Esophagus muscularis mucosa (tissue), 4 donors: ENCODE data around the gene ANKDD1A. TPM values are rescaled to one million over a fixed set of nuclear protein-coding genes. Genes with fewer than 3 reads are reported as not detected.

Source experiments
- DNase-seq: peaks from one replicate; pipeline ENCODE4 v3.0.0-alpha.2; 2017; ENCODE audit errors: extremely low spot score
- H3K27ac ChIP-seq, 4 donors: fragments of 200-600 bp; sonication (generic); replicated peaks in 1 of 4; 1 replicate in 3 of 4; 2 replicates in 1 of 4; pipeline ENCODE4 v1.5.1; 2016 to 2019; ENCODE audit warnings: mild to moderate bottlenecking in 1 of 4
- H3K27me3 ChIP-seq, 4 donors: fragments of 200-600 bp; sonication (generic); one replicate each; pipeline versions ENCODE4 v1.5.1 to v1.6.0; 2016 to 2019
- H3K36me3 ChIP-seq, 4 donors: fragments of 200-600 bp; sonication (generic); one replicate each; pipeline ENCODE4 v1.5.1; 2016 to 2019
- H3K4me1 ChIP-seq, 4 donors: fragments of 200-600 bp; sonication (generic); one replicate each; pipeline ENCODE4 v1.5.1; 2016 to 2019
- H3K4me3 ChIP-seq, 4 donors: fragments of 200-600 bp; sonication (generic); 1 replicate in 2 of 4; 2 replicates in 2 of 4; pipeline ENCODE4 v1.5.1; 2016 to 2019; ENCODE audit warnings: mild to moderate bottlenecking in 4 of 4, moderate library complexity in 1 of 4
- H3K9me3 ChIP-seq, 4 donors: fragments of 200-600 bp; sonication (generic); 1 replicate in 3 of 4; 2 replicates in 1 of 4; pipeline ENCODE4 v1.5.1; 2016 to 2019
- CTCF ChIP-seq, 3 experiments: fragments of 200-600 bp in 2 of 3; fragments of 450-650 bp in 1 of 3; sonication (generic) in 2 of 3; IDR thresholded peaks; one replicate each; pipeline ENCODE4 v1.5.1; 2017 to 2019; ENCODE audit warnings: antibody characterized with exemption in 3 of 3, mild to moderate bottlenecking in 2 of 3, moderate library complexity in 1 of 3
- EP300 ChIP-seq: sonication (generic); formaldehyde crosslinking; IDR thresholded peaks from one replicate; pipeline ENCODE4 v1.6.1; 2017; ENCODE audit warnings: antibody characterized with exemption
- POLR2A ChIP-seq: fragments of 450-650 bp; IDR thresholded peaks from one replicate; pipeline ENCODE4 v1.6.1; 2017; ENCODE audit warnings: antibody characterized with exemption, moderate library complexity, mild to moderate bottlenecking, low read depth
- POLR2AphosphoS5 ChIP-seq, 2 donors: sonication (generic); formaldehyde crosslinking; IDR thresholded peaks; one replicate each; pipeline ENCODE4 v1.6.1; 2017; ENCODE audit warnings: antibody characterized with exemption in 2 of 2
- WGBS: methylation state at CpG from one replicate; pipeline ENCODE4 v1.1.5; 2018; 5-methylcytosine and 5-hydroxymethylcytosine counted together
- intact Hi-C: fragments of 100-400 bp; cut with DNase I; formaldehyde crosslinking; loops from one replicate; pipeline ENCODE4 v1.15.1; 2023
- total RNA-seq, 4 donors: library from RNA; depleted of rRNA; stranded (reverse); fragments of >200 nt; gene quantifications; one replicate each; pipeline versions ENCODE4 v1.1.0 to v1.2.1, GENCODE V29; 2016

The ANKDD1A gene
- total RNA-seq, 4 donors from 2014 or later = 10.0 to 14.7 (median 11.0) TPM

DNA sequence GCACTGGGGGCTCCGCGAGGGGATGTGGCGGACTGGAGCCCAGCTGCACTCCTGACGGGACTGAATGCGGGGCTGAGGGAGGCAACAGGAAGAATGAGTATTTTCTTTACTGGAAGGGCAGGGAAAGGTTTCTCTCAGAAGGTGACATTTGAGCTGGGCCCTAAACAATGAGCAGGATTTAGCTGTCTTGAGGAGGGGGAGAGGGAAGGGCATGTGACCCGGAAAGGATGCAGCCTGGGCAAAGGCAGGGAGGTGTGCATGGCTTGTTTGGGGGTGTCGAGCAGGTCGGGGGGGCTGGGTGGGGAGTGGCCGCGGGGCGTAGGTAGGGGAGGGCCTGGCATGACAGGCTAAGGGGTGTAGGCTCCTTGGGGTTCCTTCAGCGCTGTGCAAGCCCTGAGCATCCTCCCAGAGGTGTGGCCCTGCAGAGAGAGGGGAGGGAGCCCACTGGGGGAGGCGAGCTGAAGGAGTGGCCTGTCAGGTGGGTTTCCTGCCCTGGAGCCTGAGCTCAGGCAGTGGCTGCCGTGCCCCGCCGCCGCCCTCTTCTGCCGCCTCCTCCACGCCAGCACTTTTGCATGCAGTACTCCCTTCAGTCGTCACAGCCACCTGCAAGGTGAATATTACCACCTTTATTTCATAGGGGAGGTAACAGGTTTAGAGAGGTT, 17.2 kb upstream of the ANKDD1A start:
- Histone ChIP-seq H3K36me3 (no peaks in the 10 kb centered on the region), H3K4me3 (peak overlapping the region; percentile 37 to 54 (median 40)), H3K27me3 (no peaks in the 10 kb centered on the region), H3K4me1 (peaks cover 60 to 63% (median 60%) of the 10 kb centered on the region in 4 donors), H3K9me3 (no peaks in the 10 kb centered on the region), H3K27ac (peak overlapping the region; percentile 73 to 81 (median 78))
- intact Hi-C loops = no loop called here
- TF ChIP-seq EP300 (no peak), POLR2A (no peak), POLR2AphosphoS5 (IDR thresholded peaks at IDR 0.05) (no peak), CTCF (IDR thresholded peaks at IDR 0.05) (no peak)
- no peak for DNase-seq
- 52% methylated on average over 14 of the region's 20 CpGs for WGBS

- H3K27me3 ChIP-seq = no peaks in the 10 kb centered on the region
- H3K9me3 ChIP-seq = peaks cover 0 to 2% (median 0%) of the 10 kb centered on the region in 4 donors
- 34% methylated on average over 6 of the region's 6 CpGs for whole genome bisulfite sequencing
- intact Hi-C loops = no loop called here
- no peak for TF ChIP-seq EP300
- no peak for TF ChIP-seq CTCF (IDR thresholded peaks at IDR 0.05)
- TF ChIP-seq POLR2AphosphoS5 (IDR thresholded peaks at IDR 0.05) = no peak
- no peak for TF ChIP-seq POLR2A
- H3K27ac ChIP-seq = peak overlapping the region; percentile 73 to 81 (median 78)
- peaks cover 60 to 63% (median 60%) of the 10 kb centered on the region in 4 donors for H3K4me1 ChIP-seq
- DNase-seq = no peak
- no peaks in the 10 kb centered on the region for H3K36me3 ChIP-seq
- H3K4me3 ChIP-seq = peak overlapping the region; percentile 30 to 54 (median 34)
These were observed 16.2 kb upstream of the ANKDD1A start for GRCh38 chr15:64895285-64896065.

- WGBS = 92% methylated on average over 6 of the region's 6 CpGs
- Histone ChIP-seq H3K4me3 (no peak overlapping the region), H3K9me3 (peaks cover 6 to 13% (median 9%) of the 10 kb centered on the region in 4 donors), H3K36me3 (no peaks in the 10 kb centered on the region), H3K27ac (peak overlapping the region; percentile 73 to 81 (median 78)), H3K27me3 (no peaks in the 10 kb centered on the region), H3K4me1 (peaks cover 60 to 63% (median 60%) of the 10 kb centered on the region in 4 donors)
- DNase-seq = no peak
- TF ChIP-seq CTCF (IDR thresholded peaks at IDR 0.05) (no peak), POLR2A (no peak), EP300 (no peak), POLR2AphosphoS5 (IDR thresholded peaks at IDR 0.05) (no peak)
- intact Hi-C loops = no loop called here
These were observed 15.2 kb upstream of the ANKDD1A start for GRCh38 chr15:64896371-64897069.

DNA sequence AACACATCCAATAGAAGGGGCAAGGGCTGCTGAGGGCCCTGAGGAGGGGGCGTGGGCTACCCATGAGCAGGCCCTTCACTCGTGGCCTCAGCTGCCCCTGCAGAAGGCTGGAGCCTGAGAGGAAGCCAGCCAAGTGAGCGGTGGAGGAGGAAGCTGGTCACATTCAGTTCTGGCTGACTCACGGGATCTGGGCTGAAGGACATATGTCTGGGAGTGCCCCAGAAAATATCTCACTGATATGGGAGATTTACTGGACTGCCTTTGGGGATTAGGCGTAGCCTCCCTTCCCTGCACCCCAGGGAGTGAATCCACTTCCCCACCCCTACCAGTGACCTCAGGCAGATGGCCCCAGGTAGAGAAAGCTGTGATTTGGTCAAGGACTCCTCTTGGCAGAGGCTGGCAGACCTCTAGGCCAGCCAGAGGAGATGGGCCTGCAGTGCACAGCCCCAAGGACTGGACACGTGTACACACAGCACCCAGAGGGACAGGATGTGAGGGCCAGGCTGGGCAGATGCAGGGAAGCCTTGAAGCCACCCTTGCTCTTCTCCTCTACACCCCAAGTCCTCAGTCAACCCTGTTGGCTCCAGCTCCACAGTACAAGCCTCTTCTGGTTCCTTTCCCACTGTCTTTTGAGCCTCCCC, 14.2 kb upstream of the ANKDD1A start:
- Histone ChIP-seq H3K4me3 (no peak overlapping the region), H3K27me3 (no peaks in the 10 kb centered on the region), H3K36me3 (no peaks in the 10 kb centered on the region), H3K9me3 (peaks cover 8 to 14% (median 13%) of the 10 kb centered on the region in 4 donors), H3K27ac (peak overlapping the region; percentile 73 to 81 (median 78)), H3K4me1 (peaks cover 58 to 62% (median 59%) of the 10 kb centered on the region in 4 donors)
- intact Hi-C loops = no loop called here
- TF ChIP-seq CTCF (IDR thresholded peaks at IDR 0.05) (no peak), POLR2A (no peak), EP300 (no peak), POLR2AphosphoS5 (IDR thresholded peaks at IDR 0.05) (peak in 1 of 2 donors; percentile 27)
- 61% methylated on average over 4 of the region's 6 CpGs for WGBS
- no peak for DNase-seq
